GM19324 (cell line): ENCODE results near the gene LOXL1.

Source experiments
- ATAC-seq: cut with Tn5 transposase; IDR thresholded peaks from one replicate; pipeline ENCODE4 v1.9.1; 2021; ENCODE audit warnings: mild to moderate bottlenecking, moderate library complexity; ENCODE audit not compliant: unreplicated experiment, low FRiP score

LOXL1 gene

GRCh38 chr15:73990250-73991005, 64.2 kb downstream of the LOXL1 start:
- ATAC-seq, result no peak

GRCh38 chr15:73991260-73991659, 65.0 kb downstream of the LOXL1 start:
- no peak for ATAC-seq

- peak; percentile 85 for ATAC-seq
These were observed 65.7 kb downstream of the LOXL1 start, which contains the start of gene STOML1 for GRCh38 chr15:73991726-73992593. Gene STOML1 (minus strand): TSS chr15:73992295. CDS start chr15:73992223, 72 bp downstream.

- ATAC-seq, result no peak
These were observed 66.3 kb downstream of the LOXL1 start for GRCh38 chr15:73992594-73992898.

- ATAC-seq, result no peak
These were observed 67.1 kb downstream of the LOXL1 start for GRCh38 chr15:73993211-73993994.

- peak; percentile 64 for ATAC-seq
These were observed 68.2 kb downstream of the LOXL1 start, which contains the start of gene PML for GRCh38 chr15:73994413-73994883. Gene PML (plus strand): TSS chr15:73994716. CDS start chr15:73994813, 97 bp downstream.

- ATAC-seq, result no peak
These were observed 68.8 kb downstream of the LOXL1 start for GRCh38 chr15:73994912-73995622.

- no peak for ATAC-seq
These were observed 70.0 kb downstream of the LOXL1 start for GRCh38 chr15:73996267-73996666.

GRCh38 chr15:73996939-73997338, 70.7 kb downstream of the LOXL1 start:
- ATAC-seq, result no peak

- no peak for ATAC-seq
These were observed 71.7 kb downstream of the LOXL1 start for GRCh38 chr15:73997986-73998385.
